IPS-20b (cell line): Measurements from ENCODE around the gene KLF13.

ENCODE experiments used
- H3K27ac ChIP-seq: one replicate; pipeline ENCODE4 v1.5.1; 2013; ENCODE audit warnings: low read length
- H3K27me3 ChIP-seq: 2 replicates; pipeline ENCODE4 v1.6.1; 2013; ENCODE audit warnings: mild to moderate bottlenecking, low read length, inconsistent platforms; ENCODE audit not compliant: insufficient read depth
- H3K36me3 ChIP-seq: 2 replicates; pipeline ENCODE4 v1.6.1; 2013; ENCODE audit warnings: low read depth, mild to moderate bottlenecking, inconsistent platforms, low read length, moderate library complexity; ENCODE audit not compliant: insufficient read depth
- H3K4me1 ChIP-seq: 2 replicates; pipeline ENCODE4 v1.6.1; 2013; ENCODE audit warnings: mild to moderate bottlenecking, control low read depth, inconsistent platforms, low read length, moderate library complexity; ENCODE audit not compliant: insufficient read depth
- H3K4me3 ChIP-seq: 2 replicates; pipeline ENCODE4 v1.5.1; 2013; ENCODE audit warnings: mild to moderate bottlenecking, low read length, inconsistent platforms
- H3K9ac ChIP-seq: 2 replicates; pipeline ENCODE4 v1.6.1; 2013; ENCODE audit warnings: low read depth, mild to moderate bottlenecking, inconsistent platforms, low read length, moderate library complexity
- H3K9me3 ChIP-seq: 2 replicates; pipeline ENCODE4 v1.6.1; 2013; ENCODE audit warnings: mild to moderate bottlenecking, low read depth, low read length, inconsistent platforms; ENCODE audit not compliant: insufficient read depth

Gene KLF13

GRCh38 chr15:31407851-31408250 is 81.2 kb downstream of the KLF13 start:
- Histone ChIP-seq H3K4me3 (no peak overlapping the region), H3K9me3 (no peaks in the 10 kb centered on the region), H3K4me1 (no peaks in the 10 kb centered on the region), H3K27me3 (no peaks in the 10 kb centered on the region), H3K27ac (no peak overlapping the region), H3K36me3 (no peaks in the 10 kb centered on the region), H3K9ac (no peak overlapping the region)

- Histone ChIP-seq H3K27me3 (no peaks in the 10 kb centered on the region), H3K27ac (no peak overlapping the region), H3K9me3 (no peaks in the 10 kb centered on the region), H3K4me1 (no peaks in the 10 kb centered on the region), H3K9ac (no peak overlapping the region), H3K4me3 (no peak overlapping the region), H3K36me3 (no peaks in the 10 kb centered on the region)
Measured at GRCh38 chr15:31408724-31409123, 82.1 kb downstream of the KLF13 start.

- H3K36me3 ChIP-seq, result no peaks in the 10 kb centered on the region
Measured at GRCh38 chr15:31409171-31409570, 82.5 kb downstream of the KLF13 start.

GRCh38 chr15:31412824-31413223 is 86.2 kb downstream of the KLF13 start:
- Histone ChIP-seq H3K9ac (no peak overlapping the region), H3K4me3 (no peak overlapping the region), H3K27ac (no peak overlapping the region), H3K27me3 (no peaks in the 10 kb centered on the region), H3K36me3 (no peaks in the 10 kb centered on the region), H3K4me1 (no peaks in the 10 kb centered on the region), H3K9me3 (no peaks in the 10 kb centered on the region)

More at GRCh38 chr15:31409171-31409570, 82.5 kb downstream of the KLF13 start:
- H3K4me3 ChIP-seq, result no peak overlapping the region
- no peaks in the 10 kb centered on the region for H3K4me1 ChIP-seq
- no peaks in the 10 kb centered on the region for H3K9me3 ChIP-seq
- H3K27ac ChIP-seq, result no peak overlapping the region
- H3K9ac ChIP-seq, result no peak overlapping the region
- no peaks in the 10 kb centered on the region for H3K27me3 ChIP-seq

- Histone ChIP-seq H3K27me3 (no peaks in the 10 kb centered on the region), H3K4me3 (no peak overlapping the region), H3K4me1 (no peaks in the 10 kb centered on the region), H3K36me3 (no peaks in the 10 kb centered on the region), H3K27ac (no peak overlapping the region), H3K9ac (no peak overlapping the region), H3K9me3 (peaks cover 9% of the 10 kb centered on the region; the same call in 1 of the 2 replicates)
Measured at GRCh38 chr15:31415201-31415600, 88.6 kb downstream of the KLF13 start.

- Histone ChIP-seq H3K4me3 (no peak overlapping the region), H3K4me1 (no peaks in the 10 kb centered on the region), H3K36me3 (no peaks in the 10 kb centered on the region), H3K27ac (no peak overlapping the region), H3K9me3 (peaks cover 21% of the 10 kb centered on the region; the same call in 1 of the 2 replicates), H3K27me3 (no peaks in the 10 kb centered on the region), H3K9ac (no peak overlapping the region)
Measured at GRCh38 chr15:31419820-31420219, 93.2 kb downstream of the KLF13 start.

GRCh38 chr15:31427411-31427810 is 100.8 kb downstream of the KLF13 start:
- H3K27ac ChIP-seq, result no peak overlapping the region
- no peak overlapping the region for H3K9ac ChIP-seq
- H3K27me3 ChIP-seq, result no peaks in the 10 kb centered on the region
- no peaks in the 10 kb centered on the region for H3K4me1 ChIP-seq
- H3K9me3 ChIP-seq, result no peaks in the 10 kb centered on the region
- H3K36me3 ChIP-seq, result no peaks in the 10 kb centered on the region
- H3K4me3 ChIP-seq, result no peak overlapping the region
